ENCODE measurements around the gene OPA3.

GRCh38 chr19:45584332-45585157 is at the start of gene OPA3:
- TF ChIP-seq CTCF (conservative IDR thresholded peaks at IDR 0.05; ENCODE audit: low read length), result no peak
- TF ChIP-seq EZH2phosphoT487 (IDR thresholded peaks at IDR 0.05; ENCODE audit: borderline replicate concordance, low read depth, low read length), result no peak
